ENCODE measurements around the gene KCNK1.

- TF ChIP-seq, protein P1, sequence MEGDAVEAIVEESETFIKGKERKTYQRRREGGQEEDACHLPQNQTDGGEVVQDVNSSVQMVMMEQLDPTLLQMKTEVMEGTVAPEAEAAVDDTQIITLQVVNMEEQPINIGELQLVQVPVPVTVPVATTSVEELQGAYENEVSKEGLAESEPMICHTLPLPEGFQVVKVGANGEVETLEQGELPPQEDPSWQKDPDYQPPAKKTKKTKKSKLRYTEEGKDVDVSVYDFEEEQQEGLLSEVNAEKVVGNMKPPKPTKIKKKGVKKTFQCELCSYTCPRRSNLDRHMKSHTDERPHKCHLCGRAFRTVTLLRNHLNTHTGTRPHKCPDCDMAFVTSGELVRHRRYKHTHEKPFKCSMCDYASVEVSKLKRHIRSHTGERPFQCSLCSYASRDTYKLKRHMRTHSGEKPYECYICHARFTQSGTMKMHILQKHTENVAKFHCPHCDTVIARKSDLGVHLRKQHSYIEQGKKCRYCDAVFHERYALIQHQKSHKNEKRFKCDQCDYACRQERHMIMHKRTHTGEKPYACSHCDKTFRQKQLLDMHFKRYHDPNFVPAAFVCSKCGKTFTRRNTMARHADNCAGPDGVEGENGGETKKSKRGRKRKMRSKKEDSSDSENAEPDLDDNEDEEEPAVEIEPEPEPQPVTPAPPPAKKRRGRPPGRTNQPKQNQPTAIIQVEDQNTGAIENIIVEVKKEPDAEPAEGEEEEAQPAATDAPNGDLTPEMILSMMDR (IDR thresholded peaks at IDR 0.05; ENCODE audit: insufficient read depth, low read depth, low read length) = no peak
- no peak for TF ChIP-seq EZH2 (IDR thresholded peaks at IDR 0.05; ENCODE audit: insufficient read depth, low read length)
Observed at GRCh38 chr1:233584931-233585330, 29.0 kb upstream of the KCNK1 start.
